Left kidney (tissue), 2 donors: Measurements from ENCODE around the gene CTNND2. TPM values are rescaled to one million over a fixed set of nuclear protein-coding genes. Genes with fewer than 3 reads are reported as not detected.

Source experiments
- DNase-seq: peaks from one replicate; pipeline ENCODE4 v3.0.0-alpha.2; 2013
- polyA plus RNA-seq: library from polyadenylated mRNA; unstranded; fragments of 120-200 nt; gene quantifications from one replicate; pipeline ENCODE4 v1.2.1, GENCODE V29; 2013; ENCODE audit not compliant: insufficient read length

Gene CTNND2
- polyA plus RNA-seq, 1 donor = 2.8 TPM

DNA sequence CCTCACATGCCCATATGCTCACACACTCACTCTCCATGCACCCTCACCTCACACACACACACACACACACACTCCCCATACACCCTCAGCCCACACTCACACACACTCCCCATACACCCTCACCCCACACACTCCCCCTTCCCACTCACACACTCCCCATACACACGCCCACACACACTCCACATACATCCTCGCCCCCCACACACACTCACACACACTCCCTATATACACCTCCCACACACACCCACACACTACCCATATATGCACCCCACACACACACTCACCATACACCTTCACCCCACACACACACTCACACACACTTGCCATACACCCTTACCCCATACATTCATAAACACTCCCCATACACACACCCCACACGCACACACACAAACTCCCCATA, 592.5 kb downstream of the CTNND2 start:
- no peak for DNase-seq

- DNase-seq = no peak
These were observed 593.0 kb downstream of the CTNND2 start for GRCh38 chr5:11311272-11311671.

DNA sequence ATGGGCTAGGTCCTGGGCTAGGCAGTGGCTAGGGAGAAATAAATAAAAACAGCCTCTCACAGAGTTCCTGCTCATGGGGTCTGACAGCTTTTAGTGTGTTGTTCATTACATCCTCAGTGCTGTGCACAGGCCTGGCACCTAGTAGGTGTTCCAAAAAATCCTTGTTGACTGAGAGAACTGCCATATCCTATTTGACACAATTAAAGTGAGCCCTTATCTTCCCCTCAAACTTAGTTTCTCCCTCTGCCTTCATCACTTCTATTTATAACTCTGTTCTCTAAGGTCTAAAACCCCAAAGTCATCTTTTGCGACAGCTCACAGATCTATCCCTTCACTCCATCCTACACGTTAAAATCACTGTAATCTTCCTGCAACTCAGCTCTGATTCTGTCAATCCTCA, 594.1 kb downstream of the CTNND2 start:
- DNase-seq = no peak

GRCh38 chr5:11306365-11306764, 597.9 kb downstream of the CTNND2 start:
- no peak for DNase-seq

GRCh38 chr5:11305245-11305644, 599.0 kb downstream of the CTNND2 start:
- no peak for DNase-seq

- no peak for DNase-seq
These were observed 599.6 kb downstream of the CTNND2 start for GRCh38 chr5:11304641-11305040.

DNA sequence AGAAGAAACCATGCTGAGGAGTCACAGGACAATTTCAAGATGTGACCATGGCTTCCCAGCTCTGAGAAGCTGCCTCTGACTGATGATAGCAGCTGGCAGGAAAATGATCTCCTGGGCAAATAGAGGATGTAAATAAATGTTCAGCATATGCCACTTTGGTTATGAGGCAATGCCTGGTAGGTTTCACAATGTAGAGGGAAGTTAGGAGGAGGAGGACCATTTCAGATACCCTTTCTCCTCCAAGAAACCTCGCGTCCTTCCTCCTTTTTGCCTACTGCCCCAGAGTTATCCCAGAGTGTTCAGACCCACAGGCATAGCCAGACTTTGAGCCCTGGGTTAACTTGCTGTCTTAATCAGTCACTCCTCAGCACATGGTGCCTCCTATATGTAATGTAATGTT, 601.6 kb downstream of the CTNND2 start:
- DNase-seq = no peak

DNA sequence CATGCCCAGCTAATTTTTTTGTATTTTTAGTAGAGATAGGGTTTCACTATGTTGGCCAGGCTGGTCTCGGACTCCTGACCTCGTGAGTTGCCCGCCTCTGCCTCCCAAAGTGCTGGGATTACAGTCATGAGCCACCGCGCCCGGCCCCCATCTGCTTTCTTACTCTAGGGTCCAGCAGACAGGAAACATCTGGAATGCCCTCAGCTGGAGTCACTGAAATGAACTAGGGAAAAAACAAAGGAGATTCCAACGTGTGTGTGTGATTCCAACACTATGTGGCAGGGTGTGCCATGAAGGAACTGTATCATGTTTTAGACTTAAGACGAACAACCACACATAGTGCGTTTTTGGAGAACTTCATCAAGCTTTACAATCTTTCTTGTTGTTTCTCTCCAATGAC, 603.1 kb downstream of the CTNND2 start:
- no peak for DNase-seq

GRCh38 chr5:11300736-11301135, 603.5 kb downstream of the CTNND2 start:
- no peak for DNase-seq

- no peak for DNase-seq
These were observed 605.4 kb downstream of the CTNND2 start for GRCh38 chr5:11298877-11299276.

DNA sequence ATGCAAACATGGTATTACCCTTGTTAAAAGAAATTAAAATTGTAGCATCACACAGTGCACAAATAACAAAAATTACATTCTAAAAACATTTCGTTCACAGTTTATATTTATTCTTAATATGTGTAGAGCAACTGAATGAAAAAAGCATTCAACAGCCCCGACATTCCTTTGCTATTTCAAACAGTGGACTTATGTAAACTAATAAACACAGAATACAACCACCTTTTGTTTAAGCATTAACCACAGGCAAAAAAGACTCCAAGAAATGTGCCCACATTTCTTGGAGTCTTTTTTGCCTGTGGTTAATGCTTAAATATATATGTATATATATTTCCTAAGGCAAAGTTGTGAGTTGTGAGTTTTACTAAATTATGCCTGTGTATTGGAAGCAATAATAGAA, 610.7 kb downstream of the CTNND2 start:
- no peak for DNase-seq

DNA sequence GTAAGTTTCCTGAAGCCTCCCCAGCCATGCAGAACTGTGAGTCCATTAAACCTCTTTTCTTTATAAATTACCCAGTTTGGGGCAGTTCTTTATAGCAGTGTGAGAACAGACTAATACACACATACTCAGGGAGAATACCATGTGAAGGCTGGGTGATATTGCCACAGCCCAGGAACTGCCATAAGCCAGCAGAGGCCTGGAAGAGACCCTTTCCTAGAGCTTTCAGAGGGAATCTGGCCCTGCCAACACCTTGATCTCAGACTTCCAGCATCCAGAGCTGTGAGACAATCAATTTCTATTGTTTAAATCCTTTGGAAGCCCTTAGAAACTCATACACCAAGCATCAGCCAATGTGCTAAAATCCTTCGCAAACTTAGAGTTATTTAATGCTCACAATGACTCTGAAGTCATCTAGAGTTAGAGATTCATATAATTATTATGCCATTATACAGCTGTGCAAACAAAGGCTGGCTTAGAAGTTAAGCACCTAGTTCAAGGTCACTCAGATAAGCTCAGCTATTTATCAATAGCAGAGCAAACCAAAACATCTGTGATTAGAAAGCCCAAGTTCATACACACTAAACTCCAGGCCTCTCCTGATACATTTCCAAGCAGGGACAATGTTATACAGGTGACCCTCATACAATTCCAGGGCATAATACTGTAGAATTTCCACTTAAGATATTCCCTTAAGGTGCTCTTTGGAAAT, 611.4 kb downstream of the CTNND2 start:
- DNase-seq = no peak

DNA sequence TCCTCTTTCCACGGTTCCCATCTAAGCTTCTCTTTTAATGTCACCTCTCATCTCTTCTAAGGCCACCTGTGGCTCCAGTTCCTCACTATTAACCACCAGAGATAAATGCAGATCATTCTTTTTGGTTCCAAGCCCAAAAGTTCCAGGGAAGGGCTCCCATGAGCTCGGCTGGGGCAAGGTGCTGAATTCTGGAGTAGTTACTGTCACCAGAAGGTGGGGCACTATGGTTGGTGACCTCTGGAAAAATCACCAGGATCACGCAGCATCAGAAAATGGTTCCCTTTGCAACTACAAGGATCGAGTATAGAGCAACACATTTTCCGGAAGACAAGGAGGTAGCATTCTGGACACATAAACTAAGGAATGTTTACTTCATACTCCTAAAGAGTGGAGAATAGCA, 614.5 kb downstream of the CTNND2 start:
- DNase-seq = no peak

GRCh38 chr5:11289208-11289607, 615.0 kb downstream of the CTNND2 start:
- no peak for DNase-seq

GRCh38 chr5:11281842-11282241, 622.4 kb downstream of the CTNND2 start:
- DNase-seq = no peak

DNA sequence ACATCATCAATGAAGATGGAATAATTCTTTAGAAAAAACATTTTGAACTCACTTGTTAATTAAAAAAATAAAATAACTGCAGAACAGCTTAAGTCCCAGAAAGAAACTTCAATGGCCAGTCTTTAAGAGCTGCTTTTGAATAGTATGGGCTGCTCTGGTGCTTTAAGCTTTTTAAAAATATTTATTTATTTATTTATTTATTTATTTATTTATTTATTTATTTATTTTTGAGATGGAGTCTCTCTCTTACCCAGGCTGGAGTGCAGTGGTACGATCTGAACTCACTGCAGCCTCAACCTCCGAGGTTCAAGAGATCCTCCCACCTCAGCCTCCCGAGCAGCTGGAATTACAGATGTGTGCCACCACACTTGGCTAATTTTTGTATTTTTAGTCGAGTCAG, 626.9 kb downstream of the CTNND2 start:
- DNase-seq = no peak

- DNase-seq = no peak
These were observed 630.9 kb downstream of the CTNND2 start for GRCh38 chr5:11273180-11273903.

GRCh38 chr5:11269515-11269914, 634.7 kb downstream of the CTNND2 start:
- no peak for DNase-seq

DNA sequence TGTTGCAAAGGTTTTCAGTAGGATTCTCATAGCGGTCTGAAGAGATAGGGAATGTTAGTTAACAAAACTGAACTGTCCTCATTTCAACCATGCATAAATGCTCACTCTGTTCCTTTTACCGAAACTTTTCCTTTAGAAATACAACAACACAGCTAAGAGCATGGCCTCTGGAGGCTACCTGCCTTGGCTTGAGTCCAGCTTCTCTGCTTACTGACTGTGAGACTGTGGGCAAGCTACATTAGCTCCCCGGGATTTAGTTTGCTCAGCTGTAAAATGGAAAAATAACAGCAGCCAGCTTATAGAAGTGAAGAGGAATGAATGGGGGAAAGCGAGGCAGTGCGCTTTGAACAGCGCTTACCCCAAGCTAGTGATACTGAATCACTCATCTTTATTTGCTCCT, 635.4 kb downstream of the CTNND2 start:
- DNase-seq = no peak

GRCh38 chr5:11266331-11266730, 637.9 kb downstream of the CTNND2 start:
- no peak for DNase-seq

GRCh38 chr5:11261241-11261640, 643.0 kb downstream of the CTNND2 start:
- no peak for DNase-seq

- DNase-seq = no peak
These were observed 646.2 kb downstream of the CTNND2 start for GRCh38 chr5:11258001-11258400.

- DNase-seq = no peak
These were observed 651.7 kb downstream of the CTNND2 start for GRCh38 chr5:11252523-11252922.

- no peak for DNase-seq
These were observed 652.2 kb downstream of the CTNND2 start for GRCh38 chr5:11252075-11252474.
